CD4-positive, alpha-beta T cell (primary cell): Measurements from ENCODE around the gene HEPACAM. TPM values are rescaled to one million over a fixed set of nuclear protein-coding genes. Genes with fewer than 3 reads are reported as not detected.

Experiments used
- ATAC-seq: fragments of 200-7000 bp; cut with Tn5 transposase; one replicate; pipeline ENCODE4 v1.10.0; 2022; ENCODE audit warnings: mild to moderate bottlenecking; ENCODE audit not compliant: poor library complexity
- CTCF ChIA-PET: fragments of 350-600 bp; sonication (Branson Sonifier 250); formaldehyde crosslinking; loops from one replicate; lab custom pipeline; 2021; ENCODE audit warnings: antibody characterized with exemption, inconsistent platforms; lab: Charles Lee
- POLR2A ChIA-PET: fragments of 350-600 bp; sonication (Branson Sonifier 250); formaldehyde crosslinking; loops from one replicate; lab custom pipeline; 2021; ENCODE audit warnings: antibody characterized with exemption, inconsistent platforms; lab: Charles Lee
- DNase-seq, 14 experiments: peaks; one replicate each; pipeline ENCODE4 v3.0.0-alpha.2; 2013 to 2020; ENCODE audit warnings: mixed read lengths in 2 of 14
- H3K27ac ChIP-seq, 2 donors: one replicate each; pipeline versions ENCODE4 v1.5.1 to v1.7.0; 2013; ENCODE audit warnings: low read length in 2 of 2, low read depth in 1 of 2, mild to moderate bottlenecking in 1 of 2
- H3K27me3 ChIP-seq, 2 experiments: 1 replicate in 1 of 2; 2 replicates in 1 of 2; pipeline versions ENCODE4 v1.6.1 to v1.7.0; 2013; ENCODE audit warnings: low read length in 2 of 2, control low read depth in 1 of 2, mild to moderate bottlenecking in 1 of 2, moderate library complexity in 1 of 2; ENCODE audit not compliant: insufficient read depth in 2 of 2, control insufficient read depth in 1 of 2
- H3K36me3 ChIP-seq: one replicate; pipeline ENCODE4 v1.6.1; 2013; ENCODE audit warnings: low read length, control low read depth; ENCODE audit not compliant: insufficient read depth
- H3K4me1 ChIP-seq: one replicate; pipeline ENCODE4 v1.6.1; 2013; ENCODE audit warnings: low read length, control low read depth; ENCODE audit not compliant: insufficient read depth
- H3K4me3 ChIP-seq: one replicate; pipeline ENCODE4 v1.5.1; 2013; ENCODE audit warnings: mild to moderate bottlenecking, low read length, moderate library complexity
- H3K9me3 ChIP-seq, 2 experiments: 1 replicate in 1 of 2; 2 replicates in 1 of 2; pipeline versions ENCODE4 v1.6.1 to v1.7.0; 2013; ENCODE audit warnings: low read length in 2 of 2, mild to moderate bottlenecking in 2 of 2, control low read depth in 1 of 2, moderate library complexity in 1 of 2; ENCODE audit not compliant: control insufficient read depth in 1 of 2, insufficient read depth in 1 of 2
- H3K27ac Mint-ChIP-seq: one replicate; pipeline ENCODE4 v1.8.0; 2020; ENCODE audit warnings: mixed read lengths
- H3K27me3 Mint-ChIP-seq: one replicate; pipeline ENCODE4 v1.8.0; 2021; ENCODE audit warnings: mixed read lengths
- H3K36me3 Mint-ChIP-seq: one replicate; pipeline ENCODE4 v1.8.0; 2021; ENCODE audit warnings: low read depth, mixed read lengths
- H3K4me1 Mint-ChIP-seq: one replicate; pipeline ENCODE4 v1.8.0; 2021; ENCODE audit warnings: low read depth, mixed read lengths
- H3K4me3 Mint-ChIP-seq: one replicate; pipeline ENCODE4 v1.8.0; 2020; ENCODE audit warnings: mild to moderate bottlenecking, mixed read lengths
- H3K9me3 Mint-ChIP-seq: one replicate; pipeline ENCODE4 v1.8.0; 2020; ENCODE audit warnings: mixed read lengths
- intact Hi-C, 2 experiments: fragments of 100-400 bp; cut with DNase I in 1 of 2; cut with micrococcal nuclease in 1 of 2; formaldehyde crosslinking; loops; one replicate each; pipeline versions ENCODE4 v1.15.1 to v1.9.0; 2023 to 2025; cut with DNase I, micrococcal nuclease
- total RNA-seq, 174 experiments: library from RNA in 2 of 174; stranded (reverse) in 2 of 174; gene quantifications; one replicate each; pipeline ENCODE4 v1.2.3 and lab custom pipeline; 2021 to 2026
- TF ChIP-seq, protein P1 (sequence below): fragments of 200-600 bp; IDR thresholded peaks from one replicate; pipeline ENCODE4 v1.8.0; 2022; ENCODE audit warnings: antibody characterized with exemption, mild to moderate bottlenecking

Gene HEPACAM
- total RNA-seq, 2 experiments from 2014 or later = not detected

GRCh38 chr11:124982043-124982442 lies 46.2 kb upstream of the HEPACAM start:
- H3K9me3 Mint-ChIP-seq = peaks cover 12% of the 10 kb centered on the region
- DNase-seq (no peak), ATAC-seq (no peak)
- POLR2A ChIA-PET = interaction anchor here (0.6 kb wide), 1 partner anchor 73 kb away, joined by 4 read pairs; no protein-coding TSS in a partner anchor
- no peak overlapping the region for H3K4me3 Mint-ChIP-seq
- H3K27me3 Mint-ChIP-seq = no peaks in the 10 kb centered on the region
- Histone ChIP-seq H3K4me3 (no peak overlapping the region), H3K27ac (no peak overlapping the region), H3K9me3 (peaks cover 4 to 15% of the 10 kb centered on the region in 2 experiments), H3K36me3 (no peaks in the 10 kb centered on the region), H3K4me1 (no peaks in the 10 kb centered on the region), H3K27me3 (no peaks in the 10 kb centered on the region)
- intact Hi-C loops = no loop called here
- no peak overlapping the region for H3K27ac Mint-ChIP-seq
- H3K4me1 Mint-ChIP-seq = no peaks in the 10 kb centered on the region
- peaks cover 87% of the 10 kb centered on the region for H3K36me3 Mint-ChIP-seq
- TF ChIP-seq, protein P1, sequence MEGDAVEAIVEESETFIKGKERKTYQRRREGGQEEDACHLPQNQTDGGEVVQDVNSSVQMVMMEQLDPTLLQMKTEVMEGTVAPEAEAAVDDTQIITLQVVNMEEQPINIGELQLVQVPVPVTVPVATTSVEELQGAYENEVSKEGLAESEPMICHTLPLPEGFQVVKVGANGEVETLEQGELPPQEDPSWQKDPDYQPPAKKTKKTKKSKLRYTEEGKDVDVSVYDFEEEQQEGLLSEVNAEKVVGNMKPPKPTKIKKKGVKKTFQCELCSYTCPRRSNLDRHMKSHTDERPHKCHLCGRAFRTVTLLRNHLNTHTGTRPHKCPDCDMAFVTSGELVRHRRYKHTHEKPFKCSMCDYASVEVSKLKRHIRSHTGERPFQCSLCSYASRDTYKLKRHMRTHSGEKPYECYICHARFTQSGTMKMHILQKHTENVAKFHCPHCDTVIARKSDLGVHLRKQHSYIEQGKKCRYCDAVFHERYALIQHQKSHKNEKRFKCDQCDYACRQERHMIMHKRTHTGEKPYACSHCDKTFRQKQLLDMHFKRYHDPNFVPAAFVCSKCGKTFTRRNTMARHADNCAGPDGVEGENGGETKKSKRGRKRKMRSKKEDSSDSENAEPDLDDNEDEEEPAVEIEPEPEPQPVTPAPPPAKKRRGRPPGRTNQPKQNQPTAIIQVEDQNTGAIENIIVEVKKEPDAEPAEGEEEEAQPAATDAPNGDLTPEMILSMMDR = no peak
- CTCF ChIA-PET = no interaction called here

GRCh38 chr11:124978316-124978715 lies 42.5 kb upstream of the HEPACAM start:
- Histone ChIP-seq H3K27me3 (no peaks in the 10 kb centered on the region), H3K4me3 (no peak overlapping the region), H3K9me3 (peaks cover 4 to 7% of the 10 kb centered on the region in 2 experiments), H3K36me3 (no peaks in the 10 kb centered on the region), H3K27ac (no peak overlapping the region), H3K4me1 (no peaks in the 10 kb centered on the region)
- DNase-seq (no peak), ATAC-seq (no peak)
- Mint-ChIP-seq H3K36me3 (peaks cover 55% of the 10 kb centered on the region), H3K27ac (no peak overlapping the region), H3K4me3 (no peak overlapping the region), H3K4me1 (no peaks in the 10 kb centered on the region), H3K27me3 (no peaks in the 10 kb centered on the region), H3K9me3 (peaks cover 12% of the 10 kb centered on the region)
- intact Hi-C loops = no loop called here
- TF ChIP-seq, protein P1 = no peak
- ChIA-PET CTCF (no interaction called here), POLR2A (no interaction called here)

DNA sequence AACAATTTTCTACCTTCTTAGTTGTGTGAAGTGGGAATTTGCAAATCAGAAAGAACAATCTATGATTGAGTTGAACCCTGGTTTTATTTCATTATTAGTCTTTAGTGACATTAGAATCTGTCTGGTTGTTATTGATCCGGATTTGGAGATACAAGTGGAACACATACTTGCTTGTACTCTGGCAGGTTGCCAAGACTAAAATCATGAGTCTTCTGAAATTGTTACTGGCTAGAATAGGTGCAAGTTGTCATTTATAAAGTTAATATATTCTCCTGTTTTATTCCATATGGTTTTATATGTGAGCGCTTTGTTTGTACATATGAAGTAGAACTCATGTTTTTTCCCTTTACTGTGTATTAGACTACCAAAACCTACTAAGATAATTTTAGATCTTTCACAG lies 41.2 kb upstream of the HEPACAM start:
- intact Hi-C loops = no loop called here
- Mint-ChIP-seq H3K9me3 (peaks cover 7% of the 10 kb centered on the region), H3K27ac (no peak overlapping the region), H3K4me1 (no peaks in the 10 kb centered on the region), H3K36me3 (peaks cover 42% of the 10 kb centered on the region), H3K4me3 (no peak overlapping the region), H3K27me3 (no peaks in the 10 kb centered on the region)
- TF ChIP-seq, protein P1 = no peak
- ATAC-seq (no peak), DNase-seq (no peak)
- CTCF ChIA-PET = no interaction called here
- peaks cover 3 to 7% of the 10 kb centered on the region in 2 experiments for H3K9me3 ChIP-seq
- H3K36me3 ChIP-seq = no peaks in the 10 kb centered on the region
- H3K4me3 ChIP-seq = no peak overlapping the region
- H3K27me3 ChIP-seq = no peaks in the 10 kb centered on the region
- no peaks in the 10 kb centered on the region for H3K4me1 ChIP-seq
- no peak overlapping the region for H3K27ac ChIP-seq
- POLR2A ChIA-PET = no interaction called here
